ENCODE data around the gene RNASEH1.

DNA sequence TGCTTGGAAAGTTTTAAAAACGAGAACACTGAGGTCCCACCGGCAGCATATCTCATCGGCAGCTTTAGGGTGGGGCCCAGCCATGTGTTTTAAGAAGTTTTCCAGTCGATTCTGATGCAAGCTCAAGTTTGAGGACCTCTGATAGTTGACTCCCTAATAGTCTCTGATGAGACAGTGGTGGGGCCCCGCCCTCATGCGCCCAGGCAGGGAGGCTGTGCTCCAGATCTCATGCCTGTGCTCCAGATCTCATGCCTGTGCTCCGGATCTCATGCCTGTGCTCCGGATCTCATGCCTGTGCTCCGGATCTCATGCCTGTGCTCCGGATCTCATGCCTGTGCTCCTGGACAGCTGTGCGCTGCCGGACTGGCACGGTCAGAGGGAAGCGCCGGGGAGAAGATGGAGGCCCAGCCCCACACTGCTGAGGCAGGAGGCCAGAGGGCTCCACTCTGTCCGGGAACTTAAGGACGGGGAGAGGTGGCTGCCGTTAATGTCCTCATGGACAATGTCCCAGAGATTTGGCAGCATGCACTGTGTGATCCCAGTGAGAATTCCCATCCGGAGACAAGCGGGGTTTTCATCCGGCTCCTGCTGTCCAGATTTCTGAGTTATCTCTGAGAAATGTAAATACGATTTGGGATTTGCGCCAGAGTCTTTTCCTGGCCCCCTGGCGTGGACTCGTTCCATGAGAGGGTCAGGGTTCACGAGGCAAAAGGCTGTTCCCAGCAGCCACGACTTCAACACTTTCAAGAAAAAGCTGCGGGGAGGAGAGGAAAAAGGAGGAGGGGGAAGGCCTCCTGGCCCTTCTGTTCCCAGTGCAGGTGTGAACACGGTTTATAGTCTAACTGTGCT, 27.4 kb upstream of the RNASEH1 start:
- TF ChIP-seq, protein P1, sequence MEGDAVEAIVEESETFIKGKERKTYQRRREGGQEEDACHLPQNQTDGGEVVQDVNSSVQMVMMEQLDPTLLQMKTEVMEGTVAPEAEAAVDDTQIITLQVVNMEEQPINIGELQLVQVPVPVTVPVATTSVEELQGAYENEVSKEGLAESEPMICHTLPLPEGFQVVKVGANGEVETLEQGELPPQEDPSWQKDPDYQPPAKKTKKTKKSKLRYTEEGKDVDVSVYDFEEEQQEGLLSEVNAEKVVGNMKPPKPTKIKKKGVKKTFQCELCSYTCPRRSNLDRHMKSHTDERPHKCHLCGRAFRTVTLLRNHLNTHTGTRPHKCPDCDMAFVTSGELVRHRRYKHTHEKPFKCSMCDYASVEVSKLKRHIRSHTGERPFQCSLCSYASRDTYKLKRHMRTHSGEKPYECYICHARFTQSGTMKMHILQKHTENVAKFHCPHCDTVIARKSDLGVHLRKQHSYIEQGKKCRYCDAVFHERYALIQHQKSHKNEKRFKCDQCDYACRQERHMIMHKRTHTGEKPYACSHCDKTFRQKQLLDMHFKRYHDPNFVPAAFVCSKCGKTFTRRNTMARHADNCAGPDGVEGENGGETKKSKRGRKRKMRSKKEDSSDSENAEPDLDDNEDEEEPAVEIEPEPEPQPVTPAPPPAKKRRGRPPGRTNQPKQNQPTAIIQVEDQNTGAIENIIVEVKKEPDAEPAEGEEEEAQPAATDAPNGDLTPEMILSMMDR (IDR thresholded peaks at IDR 0.05), result no peak
- TF ChIP-seq POLR2A (IDR thresholded peaks at IDR 0.05), result no peak
